Measurements from ENCODE around the gene CLN3. TPM values are rescaled to one million over a fixed set of nuclear protein-coding genes. Genes with fewer than 3 reads are reported as not detected.

CLN3 gene
- total and polyA plus RNA-seq, 3 experiments from 2014 or later = 32.5 to 38.2 (median 36.1) TPM

Other genes starting within 250 kb of the CLN3 start
- gene SBK1, start 199.5 kb downstream of the CLN3 start, total RNA-seq = 1 to 10 TPM; 3.9 to 4.1 TPM
- 20.3 TPM for gene SBK1, start 199.5 kb downstream of the CLN3 start, polyA plus RNA-seq
- gene NPIPB6, start 128.6 kb downstream of the CLN3 start, total RNA-seq = 1 to 10 TPM in 1 of 2 experiments, not detected in 1; 1.1 TPM
- gene NPIPB6, start 128.6 kb downstream of the CLN3 start, polyA plus RNA-seq = 0.28 TPM
- 10 to 100 TPM; 55.0 to 66.5 TPM for gene EIF3CL, start 88.2 kb downstream of the CLN3 start, total RNA-seq
- 30.8 TPM for gene EIF3CL, start 88.2 kb downstream of the CLN3 start, polyA plus RNA-seq
- gene NPIPB7, start 19.7 kb downstream of the CLN3 start, total RNA-seq = not detected
- not detected for gene NPIPB7, start 19.7 kb downstream of the CLN3 start, polyA plus RNA-seq
- 1 to 10 TPM; 7.7 to 8.0 TPM for gene APOBR, start 2.6 kb upstream of the CLN3 start, total RNA-seq
- gene APOBR, start 2.6 kb upstream of the CLN3 start, polyA plus RNA-seq = 4.9 TPM
- not detected for gene IL27, start 14.8 kb upstream of the CLN3 start, total RNA-seq
- not detected for gene IL27, start 14.8 kb upstream of the CLN3 start, polyA plus RNA-seq
- not detected for gene NUPR1, start 46.9 kb upstream of the CLN3 start, total RNA-seq
- gene NUPR1, start 46.9 kb upstream of the CLN3 start, polyA plus RNA-seq = not detected
- 10 to 100 TPM; 37.9 to 39.8 TPM for gene SGF29, start 61.8 kb upstream of the CLN3 start, total RNA-seq
- gene SGF29, start 61.8 kb upstream of the CLN3 start, polyA plus RNA-seq = 56.9 TPM
- under 1 TPM; 0.29 to 0.46 TPM for gene SULT1A2, start 105.0 kb upstream of the CLN3 start, total RNA-seq
- gene SULT1A2, start 105.0 kb upstream of the CLN3 start, polyA plus RNA-seq = not detected
- gene SULT1A1, start 118.0 kb upstream of the CLN3 start, total RNA-seq = 1 to 10 TPM; 5.9 to 7.4 TPM
- gene SULT1A1, start 118.0 kb upstream of the CLN3 start, polyA plus RNA-seq = 7.3 TPM
- 1 to 10 TPM; 1.3 to 1.4 TPM for gene NPIPB8, start 146.0 kb upstream of the CLN3 start, total RNA-seq
- 0.60 TPM for gene NPIPB8, start 146.0 kb upstream of the CLN3 start, polyA plus RNA-seq
- gene EIF3C, start 219.4 kb upstream of the CLN3 start, total RNA-seq = 100 to 1,000 TPM; 701 to 733 TPM
- 300 TPM for gene EIF3C, start 219.4 kb upstream of the CLN3 start, polyA plus RNA-seq

All from CD8-positive, alpha-beta memory T cell (primary cell).